A549 (cell line): ENCODE data around the gene KCTD12. TPM values are rescaled to one million over a fixed set of nuclear protein-coding genes. Genes with fewer than 3 reads are reported as not detected.

Experiments used
- ATAC-seq, 2 experiments: fragments of 200-7000 bp in 1 of 2; fragments of >200 bp in 1 of 2; cut with Nextera tagmentation in 1 of 2; cut with Tn5 transposase in 1 of 2; 3 replicates each; pipeline versions ENCODE4 v1.8.0 to v1.9.1; 2018 to 2020; ENCODE audit warnings: mild to moderate bottlenecking in 1 of 2, moderate library complexity in 1 of 2
- CTCF ChIA-PET: fragments of 300-600 bp; sonication (Branson Sonifier 250); formaldehyde crosslinking; extraction: SDS; loops from one replicate; lab custom pipeline; 2021; ENCODE audit warnings: antibody characterized with exemption, inconsistent platforms; lab: Yijun Ruan, JAX
- POLR2A ChIA-PET: fragments of 350-600 bp; formaldehyde crosslinking; extraction: SDS; loops from one replicate; lab custom pipeline; 2021; ENCODE audit warnings: antibody characterized with exemption, inconsistent platforms; lab: Yijun Ruan, JAX
- DNase-seq, 2 experiments: peaks; one replicate each; pipeline versions ENCODE4 v3.0.0 to v3.0.0-alpha.2; 2011 to 2016; ENCODE audit warnings: low read depth in 1 of 2, low spot score in 1 of 2
- FAIRE-seq: peaks from 2 replicates; lab custom pipeline; 2011; peaks lifted over from hg19 to GRCh38; lab: Jason Lieb, UNC
- H3K27ac ChIP-seq, 2 experiments: fragments of >200 bp; sonication (Bioruptor Twin); formaldehyde crosslinking; 3 replicates each; pipeline ENCODE4 v1.5.1; 2016 to 2017
- H3K4me1 ChIP-seq: fragments of >200 bp; sonication (Bioruptor Twin); formaldehyde crosslinking; 3 replicates; pipeline ENCODE4 v1.6.1; 2016
- H3K4me2 ChIP-seq: fragments of >200 bp; sonication (Bioruptor Twin); formaldehyde crosslinking; 3 replicates; pipeline ENCODE4 v1.6.1; 2016
- H3K4me3 ChIP-seq: fragments of >200 bp; sonication (Bioruptor Twin); formaldehyde crosslinking; 3 replicates; pipeline ENCODE4 v1.5.1; 2016
- H3K9me3 ChIP-seq: fragments of >200 bp; sonication (Bioruptor Twin); formaldehyde crosslinking; 3 replicates; pipeline ENCODE4 v1.6.1; 2016
- ATOH8 ChIP-seq: fragments of 250-450 bp; sonication (Bioruptor Pico); IDR thresholded peaks from 2 replicates; pipeline ENCODE4 v1.5.0; 2020; ENCODE audit warnings: low read depth, mild to moderate bottlenecking, moderate library complexity
- BHLHE40 ChIP-seq: IDR thresholded peaks from 2 replicates; pipeline ENCODE4 v1.6.1; 2012; ENCODE audit warnings: low read depth, low read length, inconsistent platforms
- CBX2 ChIP-seq: fragments of 200-600 bp; sonication (generic); IDR thresholded peaks from 2 replicates; pipeline ENCODE4 v1.6.1; 2016; ENCODE audit warnings: low read depth, mild to moderate bottlenecking, borderline replicate concordance
- CEBPB ChIP-seq, 2 experiments: fragments of >200 bp in 1 of 2; sonication (Bioruptor Twin) in 1 of 2; formaldehyde crosslinking in 1 of 2; IDR thresholded peaks; 2 replicates each; pipeline ENCODE4 v1.6.1; 2012 to 2016
- E2F6 ChIP-seq: IDR thresholded peaks from 2 replicates; pipeline ENCODE4 v1.6.1; 2012; ENCODE audit warnings: low read depth, borderline replicate concordance
- EHMT2 ChIP-seq: fragments of 200-600 bp; sonication (generic); IDR thresholded peaks from 2 replicates; pipeline ENCODE4 v1.6.1; 2016; ENCODE audit warnings: antibody characterized with exemption, low read depth, mild to moderate bottlenecking, moderate library complexity
- ESRRA ChIP-seq: fragments of 150-350 bp; IDR thresholded peaks from 2 replicates; pipeline ENCODE4 v1.6.1; 2014; ENCODE audit warnings: mild to moderate bottlenecking, low read length, borderline replicate concordance
- FOSB ChIP-seq: fragments of 250-450 bp; sonication (Bioruptor Pico); IDR thresholded peaks from 2 replicates; pipeline ENCODE4 v1.5.0; 2020; ENCODE audit warnings: mild to moderate bottlenecking, moderate library complexity
- FOSL2 ChIP-seq, 2 experiments: fragments of 450-650 bp in 1 of 2; fragments of >200 bp in 1 of 2; sonication (Bioruptor Twin) in 1 of 2; formaldehyde crosslinking; IDR thresholded peaks; 2 replicates each; pipeline versions ENCODE4 v1.5.0 to v1.6.1; 2016 to 2020; ENCODE audit warnings: mild to moderate bottlenecking in 1 of 2, moderate library complexity in 1 of 2
- HDAC2 ChIP-seq: fragments of 200-600 bp; sonication (generic); IDR thresholded peaks from 2 replicates; pipeline ENCODE4 v1.6.1; 2016
- HOXA7 ChIP-seq: fragments of 250-450 bp; sonication (Bioruptor Pico); IDR thresholded peaks from 2 replicates; pipeline ENCODE4 v1.5.0; 2020; ENCODE audit warnings: mild to moderate bottlenecking, moderate library complexity
- HOXB13 ChIP-seq: fragments of 250-450 bp; sonication (Bioruptor Pico); IDR thresholded peaks from 2 replicates; pipeline ENCODE4 v1.5.0; 2020; ENCODE audit warnings: low read depth, mild to moderate bottlenecking, moderate library complexity
- HOXB5 ChIP-seq: fragments of 250-450 bp; sonication (Bioruptor Pico); IDR thresholded peaks from 2 replicates; pipeline ENCODE4 v1.5.0; 2020; ENCODE audit warnings: mild to moderate bottlenecking, moderate library complexity
- JUNB ChIP-seq: fragments of >200 bp; sonication (Bioruptor Twin); formaldehyde crosslinking; IDR thresholded peaks from 2 replicates; pipeline ENCODE4 v1.6.1; 2016
- KDM1A ChIP-seq: fragments of 200-600 bp; sonication (generic); IDR thresholded peaks from 2 replicates; pipeline ENCODE4 v1.6.1; 2016; ENCODE audit warnings: low read depth, mild to moderate bottlenecking
- MAFK ChIP-seq: fragments of 450-650 bp; IDR thresholded peaks from 2 replicates; pipeline ENCODE4 v1.6.1; 2014; ENCODE audit not compliant: partially characterized antibody
- MAX ChIP-seq: IDR thresholded peaks from 2 replicates; pipeline ENCODE4 v1.6.1; 2012
- MAZ ChIP-seq: fragments of 150-350 bp; IDR thresholded peaks from 2 replicates; pipeline ENCODE4 v1.6.1; 2014; ENCODE audit warnings: antibody characterized with exemption, low read depth, low read length, borderline replicate concordance
- MYC ChIP-seq: IDR thresholded peaks from 2 replicates; pipeline ENCODE4 v1.6.1; 2012; ENCODE audit warnings: mild to moderate bottlenecking, inconsistent platforms, low read length, improper control_type of control experiment, borderline replicate concordance
- NFE2L2 ChIP-seq: fragments of 150-350 bp; conservative IDR thresholded peaks from 2 replicates; pipeline ENCODE4 v1.6.1; 2014; ENCODE audit warnings: low read length
- NPAS2 ChIP-seq: fragments of 250-450 bp; sonication (Bioruptor Pico); IDR thresholded peaks from 2 replicates; pipeline ENCODE4 v1.8.0; 2022; ENCODE audit warnings: mild to moderate bottlenecking, moderate library complexity, borderline replicate concordance
- POLR2A ChIP-seq: IDR thresholded peaks from 2 replicates; pipeline ENCODE4 v1.6.1; 2012; ENCODE audit warnings: mild to moderate bottlenecking, low read length
- RARB ChIP-seq: fragments of 250-450 bp; sonication (Bioruptor Pico); IDR thresholded peaks from 2 replicates; pipeline ENCODE4 v1.8.0; 2021; ENCODE audit warnings: mild to moderate bottlenecking, moderate library complexity
- RNF2 ChIP-seq: fragments of 200-600 bp; sonication (generic); IDR thresholded peaks from 2 replicates; pipeline ENCODE4 v1.6.1; 2016; ENCODE audit warnings: low read depth, mild to moderate bottlenecking, antibody characterized with exemption, moderate library complexity, borderline replicate concordance
- SREBF2 ChIP-seq: fragments of 450-650 bp; IDR thresholded peaks from 2 replicates; pipeline ENCODE4 v1.6.1; 2014; ENCODE audit warnings: mild to moderate bottlenecking, moderate library complexity
- TP53 ChIP-seq: fragments of 250-450 bp; sonication (Bioruptor Pico); IDR thresholded peaks from 2 replicates; pipeline ENCODE4 v1.5.0; 2021; ENCODE audit warnings: mild to moderate bottlenecking, moderate library complexity
- ZFP36 ChIP-seq: fragments of 450-650 bp; IDR thresholded peaks from 2 replicates; pipeline ENCODE4 v1.6.1; 2014; ENCODE audit warnings: borderline replicate concordance; ENCODE audit not compliant: partially characterized antibody
- WGBS: methylation state at CpG from one replicate; pipeline ENCODE4 v1.1.6; 2017; ENCODE audit errors: missing lambda C conversion rate; 5-methylcytosine and 5-hydroxymethylcytosine counted together
- polyA plus RNA-seq, 4 experiments: library from polyadenylated mRNA; depleted of rRNA in 3 of 4; stranded (reverse); fragments of >200 nt; fragmentation: RNase III in 1 of 4; extraction: RNeasy Plus Mini Kit Qiagen cat#74134 plus additional on column Dnase treatment in 1 of 4; gene quantifications; 2 replicates in 3 of 4; 3 replicates in 1 of 4; pipeline ENCODE4 v1.2.3, GENCODE V29; 2011 to 2017
- TF ChIP-seq, protein P1 (sequence below): IDR thresholded peaks from 2 replicates; pipeline ENCODE4 v1.6.1; 2012
- TF ChIP-seq, protein P2 (sequence below): fragments of >200 bp; sonication (Bioruptor Twin); formaldehyde crosslinking; IDR thresholded peaks from 3 replicates; pipeline ENCODE4 v1.5.1; 2016

KCTD12 gene
- polyA plus RNA-seq, 2 of the 4 experiments (the other 2 are of a cell fraction), result 0.71 to 0.90 TPM

DNA sequence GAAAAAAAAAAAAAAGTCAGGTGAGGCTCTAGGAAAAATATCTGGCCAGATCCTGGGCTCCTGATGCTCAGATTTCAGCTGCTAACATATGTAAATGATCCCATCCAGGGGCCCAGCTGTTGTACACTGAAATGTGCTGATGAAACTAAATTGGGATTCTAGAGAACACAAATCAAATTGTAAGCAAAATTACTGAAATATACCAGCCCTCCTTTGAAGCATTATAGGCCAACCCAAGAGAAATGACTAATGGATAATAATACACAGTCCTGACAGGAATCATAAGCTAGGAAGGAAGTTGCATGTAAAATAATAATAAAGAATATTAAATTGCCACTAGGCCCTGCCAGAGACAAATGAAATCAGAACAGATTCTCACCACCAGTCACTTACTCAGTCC is 17.8 kb downstream of the KCTD12 start:
- TF ChIP-seq HOXA7 (no peak), MYC (no peak), CEBPB (IDR thresholded peaks at IDR 0.05) (no peak), CBX2 (no peak), E2F6 (no peak), HDAC2 (no peak), ATOH8 (no peak), ESRRA (no peak), NFE2L2 (no peak), HOXB13 (CRISPR knock-in tag) (no peak), KDM1A (no peak), MAFK (no peak), HOXB5 (CRISPR knock-in tag) (no peak), TP53 (CRISPR knock-in tag) (no peak)
- TF ChIP-seq, protein P1, sequence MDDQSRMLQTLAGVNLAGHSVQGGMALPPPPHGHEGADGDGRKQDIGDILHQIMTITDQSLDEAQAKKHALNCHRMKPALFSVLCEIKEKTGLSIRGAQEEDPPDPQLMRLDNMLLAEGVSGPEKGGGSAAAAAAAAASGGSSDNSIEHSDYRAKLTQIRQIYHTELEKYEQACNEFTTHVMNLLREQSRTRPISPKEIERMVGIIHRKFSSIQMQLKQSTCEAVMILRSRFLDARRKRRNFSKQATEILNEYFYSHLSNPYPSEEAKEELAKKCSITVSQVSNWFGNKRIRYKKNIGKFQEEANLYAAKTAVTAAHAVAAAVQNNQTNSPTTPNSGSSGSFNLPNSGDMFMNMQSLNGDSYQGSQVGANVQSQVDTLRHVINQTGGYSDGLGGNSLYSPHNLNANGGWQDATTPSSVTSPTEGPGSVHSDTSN, result no peak
- TF ChIP-seq, protein P2, sequence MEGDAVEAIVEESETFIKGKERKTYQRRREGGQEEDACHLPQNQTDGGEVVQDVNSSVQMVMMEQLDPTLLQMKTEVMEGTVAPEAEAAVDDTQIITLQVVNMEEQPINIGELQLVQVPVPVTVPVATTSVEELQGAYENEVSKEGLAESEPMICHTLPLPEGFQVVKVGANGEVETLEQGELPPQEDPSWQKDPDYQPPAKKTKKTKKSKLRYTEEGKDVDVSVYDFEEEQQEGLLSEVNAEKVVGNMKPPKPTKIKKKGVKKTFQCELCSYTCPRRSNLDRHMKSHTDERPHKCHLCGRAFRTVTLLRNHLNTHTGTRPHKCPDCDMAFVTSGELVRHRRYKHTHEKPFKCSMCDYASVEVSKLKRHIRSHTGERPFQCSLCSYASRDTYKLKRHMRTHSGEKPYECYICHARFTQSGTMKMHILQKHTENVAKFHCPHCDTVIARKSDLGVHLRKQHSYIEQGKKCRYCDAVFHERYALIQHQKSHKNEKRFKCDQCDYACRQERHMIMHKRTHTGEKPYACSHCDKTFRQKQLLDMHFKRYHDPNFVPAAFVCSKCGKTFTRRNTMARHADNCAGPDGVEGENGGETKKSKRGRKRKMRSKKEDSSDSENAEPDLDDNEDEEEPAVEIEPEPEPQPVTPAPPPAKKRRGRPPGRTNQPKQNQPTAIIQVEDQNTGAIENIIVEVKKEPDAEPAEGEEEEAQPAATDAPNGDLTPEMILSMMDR, result no peak
- TF ChIP-seq, all 56 proteins: peak for 0
- ChIA-PET CTCF (no interaction called here), POLR2A (no interaction called here)
- no peak overlapping the region for H3K27ac ChIP-seq
- ATAC-seq (no peak), FAIRE-seq (no peak), DNase-seq (no peak)
- no peaks in the 10 kb centered on the region for H3K4me1 ChIP-seq
- no peak overlapping the region for H3K4me3 ChIP-seq
- no peak overlapping the region for H3K4me2 ChIP-seq
- no peaks in the 10 kb centered on the region for H3K9me3 ChIP-seq

DNA sequence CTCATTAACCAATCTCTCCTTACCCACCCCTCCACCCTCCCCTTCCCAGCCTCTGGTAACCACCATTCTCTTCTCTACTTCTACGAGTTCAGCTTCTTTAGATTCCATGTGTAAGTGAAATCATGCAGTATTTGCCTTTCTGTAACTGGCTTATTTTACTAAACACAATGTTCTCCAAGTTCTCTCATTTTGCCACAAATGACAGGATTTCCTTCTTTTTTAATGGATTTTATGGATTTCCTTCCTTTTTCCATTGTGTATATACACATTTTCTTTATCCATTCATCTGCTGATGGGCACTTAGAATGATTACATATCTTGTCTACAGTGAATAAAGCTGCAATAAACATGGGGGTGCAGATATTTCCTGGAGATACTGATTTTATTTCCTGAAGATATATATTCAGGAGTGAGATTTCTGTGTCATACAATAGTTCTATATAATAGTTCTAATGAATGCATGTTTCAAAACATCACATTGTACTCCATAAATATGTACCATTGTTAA is 20.2 kb downstream of the KCTD12 start:
- ATAC-seq, result no peak
- POLR2A ChIA-PET, result no interaction called here
- CTCF ChIA-PET, result no interaction called here
- no peak for FAIRE-seq
- H3K4me2 ChIP-seq, result no peak overlapping the region
- TF ChIP-seq NFE2L2 (no peak), CBX2 (no peak), MAX (no peak), EHMT2 (no peak), JUNB (no peak), RARB (CRISPR knock-in tag) (no peak), RNF2 (no peak)
- no peak overlapping the region for H3K27ac ChIP-seq
- H3K4me1 ChIP-seq, result no peaks in the 10 kb centered on the region
- WGBS, result 0% methylated on average over 1 of the region's 1 CpG
- no peaks in the 10 kb centered on the region for H3K9me3 ChIP-seq
- no peak for DNase-seq
- H3K4me3 ChIP-seq, result no peak overlapping the region

DNA sequence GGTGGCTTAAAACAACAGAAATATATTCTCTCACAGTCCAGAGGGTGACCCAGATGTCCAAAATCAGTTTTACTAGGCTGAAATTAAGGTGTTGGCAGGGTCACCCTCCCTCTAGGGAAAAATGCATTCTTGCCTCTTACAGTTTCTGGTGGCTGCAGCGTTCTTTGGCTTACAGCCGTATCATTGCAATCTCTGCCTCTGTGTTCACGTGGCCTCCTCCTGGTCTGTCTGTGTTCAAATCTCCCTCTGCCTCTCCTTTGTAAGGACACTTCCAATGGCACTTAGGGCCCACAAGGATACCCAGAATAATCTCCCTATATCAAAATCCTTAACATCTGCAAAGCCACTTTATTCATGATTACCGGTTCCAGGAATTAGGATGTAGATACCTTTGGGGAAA is 21.1 kb downstream of the KCTD12 start:
- Histone ChIP-seq H3K4me1 (no peaks in the 10 kb centered on the region), H3K27ac (no peak overlapping the region), H3K4me3 (no peak overlapping the region), H3K4me2 (no peak overlapping the region), H3K9me3 (no peaks in the 10 kb centered on the region)
- WGBS, result 43% methylated on average over 4 of the region's 4 CpGs
- POLR2A ChIA-PET, result no interaction called here
- no peak for DNase-seq
- no peak for ATAC-seq
- no peak for FAIRE-seq
- CTCF ChIA-PET, result no interaction called here
- TF ChIP-seq RNF2, result no peak
- TF ChIP-seq HOXB13 (CRISPR knock-in tag), result no peak
- TF ChIP-seq, protein P2, result no peak
- no peak for TF ChIP-seq POLR2A
- no peak for TF ChIP-seq HDAC2
- no peak for TF ChIP-seq BHLHE40
- TF ChIP-seq ZFP36, result no peak
- no peak for TF ChIP-seq FOSB (CRISPR knock-in tag)
- TF ChIP-seq FOSL2 (IDR thresholded peaks at IDR 0.05), result no peak
- no peak for TF ChIP-seq FOSL2 (CRISPR knock-in tag; IDR thresholded peaks at IDR 0.05)
- TF ChIP-seq RARB (CRISPR knock-in tag), result no peak
- TF ChIP-seq MAZ, result no peak
- TF ChIP-seq SREBF2, result no peak
- no peak for TF ChIP-seq NPAS2
